ENCODE results near the gene IRF5. TPM values are rescaled to one million over a fixed set of nuclear protein-coding genes. Genes with fewer than 3 reads are reported as not detected.
"Not testable (repeated sequence)": the region's sequence is repeated elsewhere in the genome, so short reads cannot be mapped to it uniquely, and the experiment has no call there.

The IRF5 gene
- total RNA-seq, 2 donors from 2014 or later = 6.0 to 10.6 TPM

GRCh38 chr7:128911423-128912031 lies 26.2 kb upstream of the IRF5 start:
- no peak for TF ChIP-seq CTCF (IDR thresholded peaks at IDR 0.05)
- no peak for TF ChIP-seq POLR2A (IDR thresholded peaks at IDR 0.05)
- no peak for TF ChIP-seq POLR2AphosphoS5 (IDR thresholded peaks at IDR 0.05)
- no peak overlapping the region for H3K4me3 ChIP-seq
- intact Hi-C loops (cut with DNase I) = no loop called here
- DNase-seq (ENCODE audit: low spot score) = no peak
- H3K27ac ChIP-seq = no peak overlapping the region
- H3K36me3 ChIP-seq = no peaks in the 10 kb centered on the region
- H3K9me3 ChIP-seq = no peaks in the 10 kb centered on the region
- no peaks in the 10 kb centered on the region for H3K4me1 ChIP-seq (replicated peaks)
- peaks cover 15% of the 10 kb centered on the region for H3K27me3 ChIP-seq (replicated peaks; ENCODE audit: insufficient read depth)
- 69% methylated on average over 8 of the region's 8 CpGs for WGBS

GRCh38 chr7:128912281-128912680 lies 25.4 kb upstream of the IRF5 start:
- intact Hi-C loops (cut with DNase I) = no loop called here
- peaks cover 16% of the 10 kb centered on the region for H3K27me3 ChIP-seq (replicated peaks; ENCODE audit: insufficient read depth)
- WGBS = 92% methylated on average over 3 of the region's 3 CpGs

GRCh38 chr7:128912709-128913495 lies 24.8 kb upstream of the IRF5 start:
- WGBS = 88% methylated on average over 3 of the region's 20 CpGs
- H3K4me1 ChIP-seq (replicated peaks); H3K9me3 ChIP-seq; H3K27ac ChIP-seq; intact Hi-C loops (cut with DNase I); H3K36me3 ChIP-seq; DNase-seq (ENCODE audit: low spot score); H3K4me3 ChIP-seq: not testable (repeated sequence)
- peaks cover 16% of the 10 kb centered on the region for H3K27me3 ChIP-seq (replicated peaks; ENCODE audit: insufficient read depth)

More at GRCh38 chr7:128912281-128912680, 25.4 kb upstream of the IRF5 start:
- TF ChIP-seq POLR2A (IDR thresholded peaks at IDR 0.05) = no peak
- no peak for TF ChIP-seq POLR2AphosphoS5 (IDR thresholded peaks at IDR 0.05)
- TF ChIP-seq CTCF (IDR thresholded peaks at IDR 0.05) = no peak
- DNase-seq (ENCODE audit: low spot score) = no peak
- H3K9me3 ChIP-seq = no peaks in the 10 kb centered on the region
- H3K36me3 ChIP-seq = no peaks in the 10 kb centered on the region
- no peak overlapping the region for H3K4me3 ChIP-seq
- H3K27ac ChIP-seq = no peak overlapping the region
- no peaks in the 10 kb centered on the region for H3K4me1 ChIP-seq (replicated peaks)

- Histone ChIP-seq H3K4me3 (no peak overlapping the region), H3K9me3 (no peaks in the 10 kb centered on the region), H3K27me3 (replicated peaks; ENCODE audit: insufficient read depth) (peaks cover 16% of the 10 kb centered on the region), H3K27ac (no peak overlapping the region), H3K4me1 (replicated peaks) (no peaks in the 10 kb centered on the region), H3K36me3 (no peaks in the 10 kb centered on the region)
- DNase-seq (ENCODE audit: low spot score) = no peak
- no peak for TF ChIP-seq CTCF (IDR thresholded peaks at IDR 0.05)
- no peak for TF ChIP-seq POLR2AphosphoS5 (IDR thresholded peaks at IDR 0.05)
- no peak for TF ChIP-seq POLR2A (IDR thresholded peaks at IDR 0.05)
- intact Hi-C loops (cut with DNase I) = no loop called here
- 82% methylated on average over 9 of the region's 10 CpGs for WGBS
Measured at GRCh38 chr7:128913870-128914565, 23.7 kb upstream of the IRF5 start.

GRCh38 chr7:128914566-128915151 lies 23.1 kb upstream of the IRF5 start:
- peaks cover 16% of the 10 kb centered on the region for H3K27me3 ChIP-seq (replicated peaks; ENCODE audit: insufficient read depth)
- H3K36me3 ChIP-seq = no peaks in the 10 kb centered on the region
- DNase-seq (ENCODE audit: low spot score) = no peak
- H3K4me3 ChIP-seq = no peak overlapping the region
- H3K4me1 ChIP-seq (replicated peaks) = no peaks in the 10 kb centered on the region
- WGBS = 55% methylated on average over 11 of the region's 11 CpGs
- no peaks in the 10 kb centered on the region for H3K9me3 ChIP-seq
- no peak overlapping the region for H3K27ac ChIP-seq
- intact Hi-C loops (cut with DNase I) = no loop called here
- TF ChIP-seq CTCF (IDR thresholded peaks at IDR 0.05) = no peak
- no peak for TF ChIP-seq POLR2A (IDR thresholded peaks at IDR 0.05)
- TF ChIP-seq POLR2AphosphoS5 (IDR thresholded peaks at IDR 0.05) = no peak
